HepG2 (cell line): ENCODE results near the gene EHD1. TPM values are rescaled to one million over a fixed set of nuclear protein-coding genes. Genes with fewer than 3 reads are reported as not detected.

Source experiments
- CHCHD3 ChIP-seq: sonication (generic); formaldehyde crosslinking; IDR thresholded peaks from 2 replicates; pipeline ENCODE4 v1.8.0; 2022; ENCODE audit warnings: mild to moderate bottlenecking, missing genetic modification reagents, moderate library complexity
- KDM4B ChIP-seq: sonication (generic); formaldehyde crosslinking; IDR thresholded peaks from 2 replicates; pipeline ENCODE4 v1.4.0; 2020; ENCODE audit warnings: missing genetic modification reagents
- SAFB2 ChIP-seq: sonication (generic); formaldehyde crosslinking; IDR thresholded peaks from 2 replicates; pipeline ENCODE4 v1.5.1; 2020; ENCODE audit warnings: missing genetic modification reagents, low read depth, mild to moderate bottlenecking, borderline replicate concordance
- TOE1 ChIP-seq: sonication (generic); formaldehyde crosslinking; IDR thresholded peaks from 2 replicates; pipeline ENCODE4 v1.4.0; 2020; ENCODE audit warnings: mild to moderate bottlenecking, missing genetic modification reagents
- ZKSCAN8 ChIP-seq: IDR thresholded peaks from 2 replicates; pipeline ENCODE4 v1.6.1; 2016; ENCODE audit warnings: borderline replicate concordance, missing genetic modification reagents, missing compliant biosample characterization
- ZNF570 ChIP-seq: sonication (generic); formaldehyde crosslinking; IDR thresholded peaks from 2 replicates; pipeline ENCODE4 v1.4.0; 2020; ENCODE audit warnings: mild to moderate bottlenecking, missing genetic modification reagents, borderline replicate concordance
- ZNF616 ChIP-seq: sonication (generic); formaldehyde crosslinking; IDR thresholded peaks from 2 replicates; pipeline ENCODE4 v1.5.0; 2020; ENCODE audit warnings: low read depth, mild to moderate bottlenecking, missing genetic modification reagents
- polyA plus RNA-seq, 8 experiments: library from polyadenylated mRNA; depleted of rRNA in 3 of 8; stranded (reverse) in 7 of 8; unstranded in 1 of 8; fragments of >200 nt; fragmentation: Illumina TruSeq in 4 of 8; extraction: Trizol in 4 of 8; gene quantifications; 2 replicates each; pipeline versions ENCODE4 v1.2.1 to v1.2.3, GENCODE V29; 2011 to 2016; ENCODE audit warnings: low read depth in 4 of 8, missing spikeins in 1 of 8, mixed read lengths in 1 of 8; ENCODE audit not compliant: insufficient read depth in 1 of 8
- total RNA-seq, 5 experiments: library from RNA; depleted of rRNA; stranded (reverse); fragments of >200 nt; fragmentation: Illumina TruSeq; extraction: Trizol; gene quantifications; 2 replicates each; pipeline ENCODE4 v1.2.3, GENCODE V29; 2016; ENCODE audit warnings: low read depth in 1 of 5
- TF ChIP-seq, protein P1 (sequence below): sonication (generic); formaldehyde crosslinking; IDR thresholded peaks from 2 replicates; pipeline ENCODE4 v1.4.0; 2020; ENCODE audit warnings: missing genetic modification reagents, borderline replicate concordance
- TF ChIP-seq, protein P2 (sequence below): sonication (generic); formaldehyde crosslinking; IDR thresholded peaks from 2 replicates; pipeline ENCODE4 v1.9.0; 2021; ENCODE audit warnings: mild to moderate bottlenecking, missing genetic modification reagents
- TF ChIP-seq, protein P3 (sequence below): sonication (generic); formaldehyde crosslinking; IDR thresholded peaks from 2 replicates; pipeline ENCODE4 v1.4.0; 2020; ENCODE audit warnings: missing genetic modification reagents, low read depth, mild to moderate bottlenecking, borderline replicate concordance
- TF ChIP-seq, protein P4 (sequence below): IDR thresholded peaks from 2 replicates; pipeline ENCODE4 v1.6.1; 2016
- TF ChIP-seq, protein P5 (sequence below): sonication (generic); formaldehyde crosslinking; IDR thresholded peaks from 2 replicates; pipeline ENCODE4 v1.5.1; 2020; ENCODE audit warnings: mild to moderate bottlenecking, missing genetic modification reagents, borderline replicate concordance

Gene EHD1
- total and polyA plus RNA-seq, 2 of the 13 experiments (the other 11 are each of a cell fraction or from before 2014, with no cell fraction given), result 23.6 to 26.6 TPM

DNA sequence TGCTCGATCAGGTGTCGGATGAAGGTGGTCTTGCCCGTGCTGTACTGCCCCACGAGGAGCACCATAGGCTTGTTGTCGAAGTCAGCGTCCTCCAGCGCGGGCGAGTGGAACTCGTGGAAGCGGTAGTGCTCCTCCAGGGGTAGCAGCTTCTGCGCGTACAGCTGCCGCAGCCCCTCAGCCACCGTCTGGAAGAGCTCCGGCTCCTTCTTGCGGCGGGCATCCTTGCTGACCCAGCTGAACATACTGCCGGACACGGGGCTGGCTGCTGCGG is 263 bp downstream of the EHD1 start (continued):
- TF ChIP-seq ZKSCAN8 (CRISPR knock-in tag) (no peak), ZNF616 (CRISPR knock-in tag) (peak; percentile 47; the same call in 1 of the 2 replicates), TOE1 (CRISPR knock-in tag) (no peak), KDM4B (CRISPR knock-in tag) (0 out of 2 replicates have a peak, but pooled peaks have one; percentile 16), ZNF570 (CRISPR knock-in tag) (0 out of 2 replicates have a peak, but pooled peaks have one; percentile 40), SAFB2 (CRISPR knock-in tag) (no peak), CHCHD3 (CRISPR knock-in tag) (peak; percentile 21; the same call in 1 of the 2 replicates)
- TF ChIP-seq, protein P1, sequence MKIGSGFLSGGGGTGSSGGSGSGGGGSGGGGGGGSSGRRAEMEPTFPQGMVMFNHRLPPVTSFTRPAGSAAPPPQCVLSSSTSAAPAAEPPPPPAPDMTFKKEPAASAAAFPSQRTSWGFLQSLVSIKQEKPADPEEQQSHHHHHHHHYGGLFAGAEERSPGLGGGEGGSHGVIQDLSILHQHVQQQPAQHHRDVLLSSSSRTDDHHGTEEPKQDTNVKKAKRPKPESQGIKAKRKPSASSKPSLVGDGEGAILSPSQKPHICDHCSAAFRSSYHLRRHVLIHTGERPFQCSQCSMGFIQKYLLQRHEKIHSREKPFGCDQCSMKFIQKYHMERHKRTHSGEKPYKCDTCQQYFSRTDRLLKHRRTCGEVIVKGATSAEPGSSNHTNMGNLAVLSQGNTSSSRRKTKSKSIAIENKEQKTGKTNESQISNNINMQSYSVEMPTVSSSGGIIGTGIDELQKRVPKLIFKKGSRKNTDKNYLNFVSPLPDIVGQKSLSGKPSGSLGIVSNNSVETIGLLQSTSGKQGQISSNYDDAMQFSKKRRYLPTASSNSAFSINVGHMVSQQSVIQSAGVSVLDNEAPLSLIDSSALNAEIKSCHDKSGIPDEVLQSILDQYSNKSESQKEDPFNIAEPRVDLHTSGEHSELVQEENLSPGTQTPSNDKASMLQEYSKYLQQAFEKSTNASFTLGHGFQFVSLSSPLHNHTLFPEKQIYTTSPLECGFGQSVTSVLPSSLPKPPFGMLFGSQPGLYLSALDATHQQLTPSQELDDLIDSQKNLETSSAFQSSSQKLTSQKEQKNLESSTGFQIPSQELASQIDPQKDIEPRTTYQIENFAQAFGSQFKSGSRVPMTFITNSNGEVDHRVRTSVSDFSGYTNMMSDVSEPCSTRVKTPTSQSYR (CRISPR knock-in tag), result no peak
- TF ChIP-seq, protein P2, sequence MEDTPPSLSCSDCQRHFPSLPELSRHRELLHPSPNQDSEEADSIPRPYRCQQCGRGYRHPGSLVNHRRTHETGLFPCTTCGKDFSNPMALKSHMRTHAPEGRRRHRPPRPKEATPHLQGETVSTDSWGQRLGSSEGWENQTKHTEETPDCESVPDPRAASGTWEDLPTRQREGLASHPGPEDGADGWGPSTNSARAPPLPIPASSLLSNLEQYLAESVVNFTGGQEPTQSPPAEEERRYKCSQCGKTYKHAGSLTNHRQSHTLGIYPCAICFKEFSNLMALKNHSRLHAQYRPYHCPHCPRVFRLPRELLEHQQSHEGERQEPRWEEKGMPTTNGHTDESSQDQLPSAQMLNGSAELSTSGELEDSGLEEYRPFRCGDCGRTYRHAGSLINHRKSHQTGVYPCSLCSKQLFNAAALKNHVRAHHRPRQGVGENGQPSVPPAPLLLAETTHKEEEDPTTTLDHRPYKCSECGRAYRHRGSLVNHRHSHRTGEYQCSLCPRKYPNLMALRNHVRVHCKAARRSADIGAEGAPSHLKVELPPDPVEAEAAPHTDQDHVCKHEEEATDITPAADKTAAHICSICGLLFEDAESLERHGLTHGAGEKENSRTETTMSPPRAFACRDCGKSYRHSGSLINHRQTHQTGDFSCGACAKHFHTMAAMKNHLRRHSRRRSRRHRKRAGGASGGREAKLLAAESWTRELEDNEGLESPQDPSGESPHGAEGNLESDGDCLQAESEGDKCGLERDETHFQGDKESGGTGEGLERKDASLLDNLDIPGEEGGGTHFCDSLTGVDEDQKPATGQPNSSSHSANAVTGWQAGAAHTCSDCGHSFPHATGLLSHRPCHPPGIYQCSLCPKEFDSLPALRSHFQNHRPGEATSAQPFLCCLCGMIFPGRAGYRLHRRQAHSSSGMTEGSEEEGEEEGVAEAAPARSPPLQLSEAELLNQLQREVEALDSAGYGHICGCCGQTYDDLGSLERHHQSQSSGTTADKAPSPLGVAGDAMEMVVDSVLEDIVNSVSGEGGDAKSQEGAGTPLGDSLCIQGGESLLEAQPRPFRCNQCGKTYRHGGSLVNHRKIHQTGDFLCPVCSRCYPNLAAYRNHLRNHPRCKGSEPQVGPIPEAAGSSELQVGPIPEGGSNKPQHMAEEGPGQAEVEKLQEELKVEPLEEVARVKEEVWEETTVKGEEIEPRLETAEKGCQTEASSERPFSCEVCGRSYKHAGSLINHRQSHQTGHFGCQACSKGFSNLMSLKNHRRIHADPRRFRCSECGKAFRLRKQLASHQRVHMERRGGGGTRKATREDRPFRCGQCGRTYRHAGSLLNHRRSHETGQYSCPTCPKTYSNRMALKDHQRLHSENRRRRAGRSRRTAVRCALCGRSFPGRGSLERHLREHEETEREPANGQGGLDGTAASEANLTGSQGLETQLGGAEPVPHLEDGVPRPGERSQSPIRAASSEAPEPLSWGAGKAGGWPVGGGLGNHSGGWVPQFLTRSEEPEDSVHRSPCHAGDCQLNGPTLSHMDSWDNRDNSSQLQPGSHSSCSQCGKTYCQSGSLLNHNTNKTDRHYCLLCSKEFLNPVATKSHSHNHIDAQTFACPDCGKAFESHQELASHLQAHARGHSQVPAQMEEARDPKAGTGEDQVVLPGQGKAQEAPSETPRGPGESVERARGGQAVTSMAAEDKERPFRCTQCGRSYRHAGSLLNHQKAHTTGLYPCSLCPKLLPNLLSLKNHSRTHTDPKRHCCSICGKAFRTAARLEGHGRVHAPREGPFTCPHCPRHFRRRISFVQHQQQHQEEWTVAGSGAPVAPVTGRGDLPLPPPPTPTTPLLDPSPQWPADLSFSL, result no peak
- TF ChIP-seq, protein P3, sequence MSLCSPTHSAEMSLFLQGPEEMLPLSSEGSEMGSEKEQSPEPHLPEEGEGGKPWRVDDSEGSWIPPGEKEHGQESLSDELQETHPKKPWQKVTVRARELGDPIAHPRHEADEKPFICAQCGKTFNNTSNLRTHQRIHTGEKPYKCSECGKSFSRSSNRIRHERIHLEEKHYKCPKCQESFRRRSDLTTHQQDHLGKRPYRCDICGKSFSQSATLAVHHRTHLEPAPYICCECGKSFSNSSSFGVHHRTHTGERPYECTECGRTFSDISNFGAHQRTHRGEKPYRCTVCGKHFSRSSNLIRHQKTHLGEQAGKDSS (CRISPR knock-in tag), result peak; percentile 81
- TF ChIP-seq, protein P4, sequence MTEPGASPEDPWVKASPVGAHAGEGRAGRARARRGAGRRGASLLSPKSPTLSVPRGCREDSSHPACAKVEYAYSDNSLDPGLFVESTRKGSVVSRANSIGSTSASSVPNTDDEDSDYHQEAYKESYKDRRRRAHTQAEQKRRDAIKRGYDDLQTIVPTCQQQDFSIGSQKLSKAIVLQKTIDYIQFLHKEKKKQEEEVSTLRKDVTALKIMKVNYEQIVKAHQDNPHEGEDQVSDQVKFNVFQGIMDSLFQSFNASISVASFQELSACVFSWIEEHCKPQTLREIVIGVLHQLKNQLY (CRISPR knock-in tag), result no peak
- TF ChIP-seq, protein P5, sequence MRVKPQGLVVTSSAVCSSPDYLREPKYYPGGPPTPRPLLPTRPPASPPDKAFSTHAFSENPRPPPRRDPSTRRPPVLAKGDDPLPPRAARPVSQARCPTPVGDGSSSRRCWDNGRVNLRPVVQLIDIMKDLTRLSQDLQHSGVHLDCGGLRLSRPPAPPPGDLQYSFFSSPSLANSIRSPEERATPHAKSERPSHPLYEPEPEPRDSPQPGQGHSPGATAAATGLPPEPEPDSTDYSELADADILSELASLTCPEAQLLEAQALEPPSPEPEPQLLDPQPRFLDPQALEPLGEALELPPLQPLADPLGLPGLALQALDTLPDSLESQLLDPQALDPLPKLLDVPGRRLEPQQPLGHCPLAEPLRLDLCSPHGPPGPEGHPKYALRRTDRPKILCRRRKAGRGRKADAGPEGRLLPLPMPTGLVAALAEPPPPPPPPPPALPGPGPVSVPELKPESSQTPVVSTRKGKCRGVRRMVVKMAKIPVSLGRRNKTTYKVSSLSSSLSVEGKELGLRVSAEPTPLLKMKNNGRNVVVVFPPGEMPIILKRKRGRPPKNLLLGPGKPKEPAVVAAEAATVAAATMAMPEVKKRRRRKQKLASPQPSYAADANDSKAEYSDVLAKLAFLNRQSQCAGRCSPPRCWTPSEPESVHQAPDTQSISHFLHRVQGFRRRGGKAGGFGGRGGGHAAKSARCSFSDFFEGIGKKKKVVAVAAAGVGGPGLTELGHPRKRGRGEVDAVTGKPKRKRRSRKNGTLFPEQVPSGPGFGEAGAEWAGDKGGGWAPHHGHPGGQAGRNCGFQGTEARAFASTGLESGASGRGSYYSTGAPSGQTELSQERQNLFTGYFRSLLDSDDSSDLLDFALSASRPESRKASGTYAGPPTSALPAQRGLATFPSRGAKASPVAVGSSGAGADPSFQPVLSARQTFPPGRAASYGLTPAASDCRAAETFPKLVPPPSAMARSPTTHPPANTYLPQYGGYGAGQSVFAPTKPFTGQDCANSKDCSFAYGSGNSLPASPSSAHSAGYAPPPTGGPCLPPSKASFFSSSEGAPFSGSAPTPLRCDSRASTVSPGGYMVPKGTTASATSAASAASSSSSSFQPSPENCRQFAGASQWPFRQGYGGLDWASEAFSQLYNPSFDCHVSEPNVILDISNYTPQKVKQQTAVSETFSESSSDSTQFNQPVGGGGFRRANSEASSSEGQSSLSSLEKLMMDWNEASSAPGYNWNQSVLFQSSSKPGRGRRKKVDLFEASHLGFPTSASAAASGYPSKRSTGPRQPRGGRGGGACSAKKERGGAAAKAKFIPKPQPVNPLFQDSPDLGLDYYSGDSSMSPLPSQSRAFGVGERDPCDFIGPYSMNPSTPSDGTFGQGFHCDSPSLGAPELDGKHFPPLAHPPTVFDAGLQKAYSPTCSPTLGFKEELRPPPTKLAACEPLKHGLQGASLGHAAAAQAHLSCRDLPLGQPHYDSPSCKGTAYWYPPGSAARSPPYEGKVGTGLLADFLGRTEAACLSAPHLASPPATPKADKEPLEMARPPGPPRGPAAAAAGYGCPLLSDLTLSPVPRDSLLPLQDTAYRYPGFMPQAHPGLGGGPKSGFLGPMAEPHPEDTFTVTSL, result no peak
